Nephron progenitor cell (in vitro differentiated cells): ENCODE measurements around the gene BRI3.
A peak's percentile ranks its signal among the peaks of the same experiment; 100 is the strongest.

Experiments
- DNase-seq: peaks from one replicate; pipeline ENCODE4 v3.0.0; 2021
- H3K27ac Mint-ChIP-seq: 2 replicates; pipeline ENCODE4 v1.8.0; 2021; ENCODE audit warnings: mild to moderate bottlenecking, moderate library complexity, mixed read lengths
- H3K27me3 Mint-ChIP-seq: 2 replicates; pipeline ENCODE4 v1.8.0; 2021; ENCODE audit warnings: mild to moderate bottlenecking, low read depth, mixed read lengths; ENCODE audit not compliant: poor library complexity
- H3K36me3 Mint-ChIP-seq: 2 replicates; pipeline ENCODE4 v1.8.0; 2021; ENCODE audit warnings: low read depth, mixed read lengths
- H3K4me1 Mint-ChIP-seq: 2 replicates; pipeline ENCODE4 v1.8.0; 2021; ENCODE audit warnings: mixed read lengths
- H3K4me3 Mint-ChIP-seq: 2 replicates; pipeline ENCODE4 v1.8.0; 2021; ENCODE audit warnings: mild to moderate bottlenecking, moderate library complexity, mixed read lengths
- H3K9me3 Mint-ChIP-seq: 2 replicates; pipeline ENCODE4 v1.8.0; 2021; ENCODE audit warnings: mild to moderate bottlenecking, moderate library complexity, mixed read lengths
- CTCF ChIP-seq: fragments of 200-600 bp; sonication (generic); IDR thresholded peaks from 2 replicates; pipeline ENCODE4 v1.5.0; 2021; ENCODE audit warnings: antibody characterized with exemption

BRI3 gene

GRCh38 chr7:98283127-98283886 is 1.8 kb downstream of the BRI3 start:
- peak overlapping the region; percentile 92 for H3K4me3 Mint-ChIP-seq
- H3K27ac Mint-ChIP-seq, result peak overlapping the region; percentile 47
- no peak for DNase-seq
- H3K4me1 Mint-ChIP-seq, result peaks cover 50% of the 10 kb centered on the region
- no peaks in the 10 kb centered on the region for H3K27me3 Mint-ChIP-seq
- H3K9me3 Mint-ChIP-seq, result no peaks in the 10 kb centered on the region
- H3K36me3 Mint-ChIP-seq, result no peaks in the 10 kb centered on the region
- no peak for TF ChIP-seq CTCF

DNA sequence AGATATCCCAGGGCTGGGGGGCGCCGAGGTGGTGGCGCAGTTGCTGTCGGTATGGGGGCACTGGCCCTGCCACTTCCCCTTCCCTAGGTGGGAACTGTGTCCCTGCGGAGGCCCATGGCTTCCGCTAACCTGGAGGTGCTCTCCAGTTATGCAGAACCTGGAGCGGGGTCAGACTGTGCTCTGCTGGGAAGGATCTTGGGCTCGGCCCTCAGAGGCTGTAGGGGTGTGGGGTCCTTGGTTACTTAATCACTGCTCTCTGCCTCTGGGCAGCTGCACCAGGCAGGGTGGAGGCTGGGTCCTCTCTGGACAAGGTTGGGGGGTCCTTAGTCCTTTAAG is 2.4 kb downstream of the BRI3 start:
- Mint-ChIP-seq H3K9me3 (no peaks in the 10 kb centered on the region), H3K36me3 (no peaks in the 10 kb centered on the region), H3K27ac (no peak overlapping the region), H3K4me3 (peak overlapping the region; percentile 92), H3K27me3 (no peaks in the 10 kb centered on the region), H3K4me1 (peaks cover 48% of the 10 kb centered on the region)
- DNase-seq, result no peak
- no peak for TF ChIP-seq CTCF

- H3K9me3 Mint-ChIP-seq, result no peaks in the 10 kb centered on the region
- peaks cover 46% of the 10 kb centered on the region for H3K4me1 Mint-ChIP-seq
- no peaks in the 10 kb centered on the region for H3K36me3 Mint-ChIP-seq
- peak overlapping the region; percentile 68 for H3K27ac Mint-ChIP-seq
- H3K4me3 Mint-ChIP-seq, result peak overlapping the region; percentile 92
- TF ChIP-seq CTCF, result no peak
- no peak for DNase-seq
- H3K27me3 Mint-ChIP-seq, result no peaks in the 10 kb centered on the region
Measured at GRCh38 chr7:98284335-98285036, 3.0 kb downstream of the BRI3 start.

- H3K9me3 Mint-ChIP-seq, result no peaks in the 10 kb centered on the region
- DNase-seq, result no peak
- H3K27me3 Mint-ChIP-seq, result no peaks in the 10 kb centered on the region
- peaks cover 3% of the 10 kb centered on the region for H3K36me3 Mint-ChIP-seq
- no peak for TF ChIP-seq CTCF
- peak overlapping the region; percentile 85 for H3K27ac Mint-ChIP-seq
- peaks cover 50% of the 10 kb centered on the region for H3K4me1 Mint-ChIP-seq
- no peak overlapping the region for H3K4me3 Mint-ChIP-seq
Measured at GRCh38 chr7:98285157-98286092, 3.9 kb downstream of the BRI3 start.

DNA sequence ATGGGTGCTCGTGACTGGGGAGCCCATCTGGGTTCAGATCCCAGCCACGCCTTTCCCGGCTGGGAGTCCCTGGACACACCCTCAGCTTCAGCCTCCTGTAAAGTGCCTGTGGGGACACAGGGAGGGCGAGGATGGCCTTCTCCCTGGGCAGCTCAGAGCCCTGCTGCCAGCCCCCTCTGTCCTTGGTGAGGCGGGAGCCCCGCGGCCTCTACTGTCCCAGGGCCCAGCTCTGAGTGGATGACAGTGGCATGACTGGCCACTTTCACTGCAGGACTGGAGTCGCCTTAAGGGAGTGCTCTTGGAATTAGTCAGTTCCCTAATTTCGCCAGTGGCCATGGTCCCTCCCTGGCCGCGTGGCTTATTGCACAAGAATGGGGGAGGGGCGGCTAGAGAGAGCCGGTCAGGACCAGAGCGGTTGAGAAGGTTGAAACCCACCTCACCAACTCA is 4.6 kb downstream of the BRI3 start:
- H3K27me3 Mint-ChIP-seq, result no peaks in the 10 kb centered on the region
- no peak for TF ChIP-seq CTCF
- no peak overlapping the region for H3K4me3 Mint-ChIP-seq
- H3K9me3 Mint-ChIP-seq, result no peaks in the 10 kb centered on the region
- DNase-seq, result no peak
- peaks cover 5% of the 10 kb centered on the region for H3K36me3 Mint-ChIP-seq
- peaks cover 50% of the 10 kb centered on the region for H3K4me1 Mint-ChIP-seq
- peak overlapping the region; percentile 85 for H3K27ac Mint-ChIP-seq
